IPS-18a (cell line): ENCODE results near the gene PARM1.

Source experiments
- H3K27ac ChIP-seq: one replicate; pipeline ENCODE4 v1.5.1; 2013; ENCODE audit warnings: low read length
- H3K27me3 ChIP-seq: one replicate; pipeline ENCODE4 v1.6.1; 2013; ENCODE audit warnings: mild to moderate bottlenecking, low read length; ENCODE audit not compliant: control insufficient read depth, insufficient read depth
- H3K36me3 ChIP-seq: one replicate; pipeline ENCODE4 v1.6.1; 2013; ENCODE audit warnings: low read depth, low read length; ENCODE audit not compliant: control insufficient read depth
- H3K4me1 ChIP-seq: one replicate; pipeline ENCODE4 v1.6.1; 2013; ENCODE audit warnings: low read depth, low read length; ENCODE audit not compliant: control insufficient read depth
- H3K4me3 ChIP-seq: one replicate; pipeline ENCODE4 v1.5.1; 2013; ENCODE audit warnings: low read length
- H3K9ac ChIP-seq: one replicate; pipeline ENCODE4 v1.6.1; 2013; ENCODE audit warnings: mild to moderate bottlenecking, low read length, moderate library complexity
- H3K9me3 ChIP-seq: one replicate; pipeline ENCODE4 v1.6.1; 2013; ENCODE audit warnings: low read depth, low read length; ENCODE audit not compliant: control insufficient read depth

PARM1 gene

GRCh38 chr4:74942251-74942917, 9.5 kb downstream of the PARM1 start:
- Histone ChIP-seq H3K36me3 (no peaks in the 10 kb centered on the region), H3K27me3 (no peaks in the 10 kb centered on the region), H3K4me1 (peaks cover 6% of the 10 kb centered on the region), H3K9ac (no peak overlapping the region), H3K9me3 (no peaks in the 10 kb centered on the region), H3K27ac (no peak overlapping the region), H3K4me3 (no peak overlapping the region)

- Histone ChIP-seq H3K27me3 (no peaks in the 10 kb centered on the region), H3K4me3 (no peak overlapping the region), H3K4me1 (peaks cover 6% of the 10 kb centered on the region), H3K9ac (no peak overlapping the region), H3K9me3 (no peaks in the 10 kb centered on the region), H3K36me3 (no peaks in the 10 kb centered on the region), H3K27ac (no peak overlapping the region)
Observed at GRCh38 chr4:74942918-74943253, 10.0 kb downstream of the PARM1 start.

GRCh38 chr4:74944354-74944793, 11.5 kb downstream of the PARM1 start:
- Histone ChIP-seq H3K36me3 (no peaks in the 10 kb centered on the region), H3K27ac (no peak overlapping the region), H3K27me3 (no peaks in the 10 kb centered on the region), H3K4me3 (no peak overlapping the region), H3K4me1 (peaks cover 6% of the 10 kb centered on the region), H3K9me3 (no peaks in the 10 kb centered on the region), H3K9ac (no peak overlapping the region)

GRCh38 chr4:74946196-74946595, 13.3 kb downstream of the PARM1 start:
- Histone ChIP-seq H3K4me1 (peaks cover 6% of the 10 kb centered on the region), H3K9ac (no peak overlapping the region), H3K27ac (no peak overlapping the region), H3K4me3 (no peak overlapping the region), H3K27me3 (no peaks in the 10 kb centered on the region), H3K9me3 (no peaks in the 10 kb centered on the region), H3K36me3 (no peaks in the 10 kb centered on the region)

GRCh38 chr4:74947798-74948197, 14.9 kb downstream of the PARM1 start:
- H3K36me3 ChIP-seq = no peaks in the 10 kb centered on the region

GRCh38 chr4:74948236-74948635, 15.3 kb downstream of the PARM1 start:
- H3K9ac ChIP-seq = no peak overlapping the region
- no peak overlapping the region for H3K4me3 ChIP-seq
- no peaks in the 10 kb centered on the region for H3K27me3 ChIP-seq
- H3K9me3 ChIP-seq = no peaks in the 10 kb centered on the region
- H3K27ac ChIP-seq = no peak overlapping the region
- H3K4me1 ChIP-seq = no peaks in the 10 kb centered on the region
- H3K36me3 ChIP-seq = no peaks in the 10 kb centered on the region

More at GRCh38 chr4:74947798-74948197, 14.9 kb downstream of the PARM1 start:
- no peak overlapping the region for H3K9ac ChIP-seq
- no peaks in the 10 kb centered on the region for H3K27me3 ChIP-seq
- H3K9me3 ChIP-seq = no peaks in the 10 kb centered on the region
- H3K4me3 ChIP-seq = no peak overlapping the region
- H3K27ac ChIP-seq = no peak overlapping the region
- H3K4me1 ChIP-seq = no peaks in the 10 kb centered on the region

GRCh38 chr4:74950200-74950599, 17.3 kb downstream of the PARM1 start:
- H3K27me3 ChIP-seq = no peaks in the 10 kb centered on the region
- no peaks in the 10 kb centered on the region for H3K9me3 ChIP-seq
- H3K4me1 ChIP-seq = no peaks in the 10 kb centered on the region
- H3K27ac ChIP-seq = no peak overlapping the region
- H3K4me3 ChIP-seq = no peak overlapping the region
- no peak overlapping the region for H3K9ac ChIP-seq
- no peaks in the 10 kb centered on the region for H3K36me3 ChIP-seq

- Histone ChIP-seq H3K9me3 (no peaks in the 10 kb centered on the region), H3K36me3 (no peaks in the 10 kb centered on the region)
Observed at GRCh38 chr4:74950882-74951281, 18.0 kb downstream of the PARM1 start.

GRCh38 chr4:74953647-74954046, 20.7 kb downstream of the PARM1 start:
- Histone ChIP-seq H3K4me1 (peaks cover 3% of the 10 kb centered on the region), H3K27me3 (no peaks in the 10 kb centered on the region), H3K9me3 (no peaks in the 10 kb centered on the region), H3K9ac (no peak overlapping the region), H3K4me3 (no peak overlapping the region), H3K27ac (no peak overlapping the region), H3K36me3 (no peaks in the 10 kb centered on the region)

More at GRCh38 chr4:74950882-74951281, 18.0 kb downstream of the PARM1 start:
- Histone ChIP-seq H3K27me3 (no peaks in the 10 kb centered on the region), H3K4me3 (no peak overlapping the region), H3K27ac (no peak overlapping the region), H3K4me1 (no peaks in the 10 kb centered on the region), H3K9ac (no peak overlapping the region)

GRCh38 chr4:74958881-74959280, 26.0 kb downstream of the PARM1 start:
- no peaks in the 10 kb centered on the region for H3K9me3 ChIP-seq
- no peak overlapping the region for H3K9ac ChIP-seq
- H3K4me1 ChIP-seq = peaks cover 3% of the 10 kb centered on the region
- no peaks in the 10 kb centered on the region for H3K27me3 ChIP-seq
- H3K27ac ChIP-seq = no peak overlapping the region
- no peak overlapping the region for H3K4me3 ChIP-seq
- no peaks in the 10 kb centered on the region for H3K36me3 ChIP-seq

- Histone ChIP-seq H3K36me3 (no peaks in the 10 kb centered on the region), H3K4me1 (peaks cover 3% of the 10 kb centered on the region), H3K4me3 (no peak overlapping the region), H3K27ac (no peak overlapping the region), H3K27me3 (no peaks in the 10 kb centered on the region), H3K9ac (no peak overlapping the region), H3K9me3 (no peaks in the 10 kb centered on the region)
Observed at GRCh38 chr4:74961230-74961629, 28.3 kb downstream of the PARM1 start.

GRCh38 chr4:74962584-74962983, 29.7 kb downstream of the PARM1 start:
- no peak overlapping the region for H3K27ac ChIP-seq
- H3K4me1 ChIP-seq = no peaks in the 10 kb centered on the region
- H3K9ac ChIP-seq = no peak overlapping the region
- H3K9me3 ChIP-seq = no peaks in the 10 kb centered on the region
- no peak overlapping the region for H3K4me3 ChIP-seq
- no peaks in the 10 kb centered on the region for H3K27me3 ChIP-seq
- no peaks in the 10 kb centered on the region for H3K36me3 ChIP-seq
